Adipose tissue (tissue), 3 donors: Measurements from ENCODE around the gene BAZ2B. TPM values are rescaled to one million over a fixed set of nuclear protein-coding genes. Genes with fewer than 3 reads are reported as not detected.

Experiments used
- H3K27ac ChIP-seq: one replicate; pipeline ENCODE4 v1.5.1; 2013; ENCODE audit warnings: low read depth, low read length
- WGBS, 3 donors: extraction: QIAGEN DNeasy Blood & Tissue Kit; methylation state at CpG; one replicate each; pipeline ENCODE4 v1.1.7; 2013; 5-methylcytosine and 5-hydroxymethylcytosine counted together
- polyA plus RNA-seq, 3 donors: library from polyadenylated mRNA; stranded (reverse); fragments of 200-250 nt; gene quantifications; one replicate each; pipeline ENCODE4 v1.2.3, GENCODE V29; 2013
- donor health status: healthy with polysubstance abuse.
- donor health status: Bipolar disorder and iron deficiency.
- donor health status: healthy.

The BAZ2B gene
- polyA plus RNA-seq, 3 donors = 10.6 to 21.9 (median 16.3) TPM

DNA sequence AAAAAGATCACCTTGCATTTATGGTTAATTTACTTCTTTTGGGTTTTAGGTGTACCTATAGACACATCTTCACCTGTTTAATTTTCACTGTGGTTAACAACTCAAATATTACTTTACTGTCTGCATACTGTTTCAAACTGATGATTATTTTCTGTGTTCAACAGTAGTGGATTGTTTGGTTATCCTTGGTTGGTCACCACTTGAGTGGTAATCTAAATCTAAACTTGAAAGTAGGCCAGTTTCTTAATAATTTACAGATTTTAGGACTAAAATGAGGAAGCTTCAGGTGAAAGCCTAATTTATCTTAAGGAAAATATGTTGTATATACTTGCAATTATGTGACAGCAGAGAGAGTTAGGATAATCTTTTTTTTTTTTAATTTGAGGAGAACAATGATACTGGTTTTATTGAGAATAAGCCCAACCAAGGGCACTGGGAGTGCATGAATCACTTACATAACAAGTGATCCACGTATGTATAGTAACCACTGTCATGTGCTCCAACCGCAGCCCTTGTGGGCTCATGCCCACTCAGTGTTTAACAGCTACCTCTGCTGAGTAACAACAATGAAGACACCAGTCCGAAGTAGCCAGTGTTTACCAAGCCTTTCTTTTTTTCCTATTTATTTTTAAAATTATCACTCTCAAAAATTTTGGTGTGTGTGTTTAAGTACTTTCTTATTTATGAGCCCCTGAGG lies 298.8 kb downstream of the BAZ2B start:
- H3K27ac ChIP-seq = no peak overlapping the region
- WGBS, 3 donors = 84 to 90% (median 89%) methylated on average over 3 of the region's 3 CpGs

DNA sequence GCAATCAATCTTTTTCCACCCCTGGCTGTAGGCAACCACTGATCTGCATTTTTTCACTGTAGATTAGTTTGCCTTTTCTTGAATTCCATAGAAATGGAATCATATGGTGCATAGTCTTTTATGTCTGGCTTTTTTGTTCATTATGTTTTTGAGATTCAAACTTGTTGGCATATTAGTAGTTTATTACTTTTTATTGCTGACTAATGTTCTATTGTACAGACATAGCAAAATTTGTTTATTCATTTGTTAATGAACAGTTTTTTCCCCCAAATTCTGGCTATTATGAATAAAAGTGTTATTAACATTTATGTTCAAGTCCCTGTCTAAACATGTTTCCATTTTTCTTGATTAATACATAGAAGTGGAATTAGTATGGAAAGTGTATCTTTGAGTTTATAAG lies 308.4 kb downstream of the BAZ2B start:
- no peak overlapping the region for H3K27ac ChIP-seq

DNA sequence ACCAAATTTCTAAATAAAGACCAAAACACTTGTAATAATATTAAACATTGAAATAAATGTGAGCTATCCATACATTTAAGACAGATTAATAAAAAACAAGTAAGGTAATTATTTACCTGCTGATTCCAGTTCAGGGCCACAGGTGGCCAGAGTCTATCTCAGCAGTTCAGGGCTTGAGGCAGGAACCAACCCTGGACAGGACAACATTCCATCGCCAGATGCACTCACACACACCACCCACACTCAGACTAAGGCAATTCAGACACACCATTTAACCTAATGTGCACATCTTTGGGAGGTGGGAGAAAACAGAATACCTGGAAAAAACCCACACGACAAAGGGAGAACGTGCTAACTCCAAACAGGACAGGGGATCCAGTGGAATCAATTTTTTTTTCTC lies 315.8 kb downstream of the BAZ2B start:
- H3K27ac ChIP-seq = no peak overlapping the region
- 42 to 89% (median 74%) methylated on average over 3 of the region's 3 CpGs for WGBS, 3 donors

DNA sequence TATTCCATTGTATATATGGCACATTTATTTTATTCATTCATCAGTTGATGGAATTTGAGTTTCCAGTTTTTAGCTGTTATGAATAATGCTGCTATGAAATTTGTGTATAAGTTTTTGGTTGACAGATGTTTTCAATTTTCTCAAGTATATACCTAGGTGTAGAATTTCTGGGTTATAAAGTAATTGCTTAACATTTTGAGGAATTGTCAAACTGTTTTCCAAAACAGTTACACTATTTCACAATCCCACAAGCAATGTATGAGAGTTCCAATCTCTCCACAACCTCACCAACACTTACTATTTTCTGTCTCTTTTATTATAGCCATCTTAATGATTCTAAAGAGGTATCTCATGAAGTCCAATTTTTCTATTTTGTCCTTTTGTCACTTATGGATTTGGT lies 317.4 kb downstream of the BAZ2B start:
- no peak overlapping the region for H3K27ac ChIP-seq

DNA sequence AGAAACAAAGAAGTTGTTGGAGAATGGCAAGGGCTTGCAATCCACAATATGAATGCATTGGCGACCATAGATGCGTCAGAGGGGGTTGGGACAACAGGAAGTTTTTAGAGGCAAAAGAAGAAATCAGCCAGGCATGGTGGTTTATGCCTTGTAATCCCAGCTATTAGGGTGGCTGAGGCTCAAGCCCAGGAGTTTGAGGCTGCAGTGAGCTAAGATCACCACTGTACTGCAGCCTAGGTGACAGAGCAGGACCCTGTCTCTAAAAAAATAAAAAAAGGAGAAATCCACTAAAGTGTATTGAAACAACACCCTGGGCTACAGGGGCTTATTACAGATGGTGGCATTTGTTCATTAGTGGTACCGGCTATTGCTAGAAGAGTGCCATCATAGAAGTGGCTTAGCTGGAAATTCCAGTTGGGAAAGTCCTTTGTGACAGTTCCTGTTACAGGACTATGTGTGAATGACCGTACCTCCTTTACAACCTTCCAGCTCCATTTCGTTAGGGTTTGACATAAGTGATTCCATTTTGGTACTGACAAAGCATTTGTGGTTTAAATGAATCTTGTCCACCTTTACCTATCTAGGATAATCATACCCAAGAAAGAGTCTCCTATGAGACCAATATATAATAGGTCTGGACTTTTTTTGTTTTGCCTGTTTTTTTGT lies 319.2 kb downstream of the BAZ2B start:
- 84 to 91% (median 88%) methylated on average over 5 of the region's 5 CpGs for WGBS, 3 donors
- no peak overlapping the region for H3K27ac ChIP-seq

DNA sequence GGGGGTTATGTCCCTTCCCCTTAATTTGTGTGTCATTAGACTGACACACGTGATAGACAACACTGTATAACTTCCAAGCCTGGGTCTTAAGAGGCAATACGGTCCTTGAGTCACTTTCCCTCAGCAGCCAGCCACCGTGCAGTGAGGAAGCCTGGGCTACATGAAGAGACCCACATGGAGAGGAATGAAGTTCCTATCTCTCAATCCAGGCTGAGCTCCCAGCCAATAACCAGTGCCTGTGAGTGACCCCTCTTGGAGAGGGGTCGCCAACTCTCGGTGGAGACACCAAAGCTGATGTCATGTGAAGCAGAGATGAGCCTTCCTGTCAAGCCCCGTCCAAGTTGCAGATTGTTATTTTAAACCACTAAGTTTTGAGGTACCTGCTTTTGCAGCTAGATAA lies 324.2 kb downstream of the BAZ2B start:
- WGBS, 3 donors = 68 to 78% (median 74%) methylated on average over 6 of the region's 6 CpGs
- no peak overlapping the region for H3K27ac ChIP-seq

DNA sequence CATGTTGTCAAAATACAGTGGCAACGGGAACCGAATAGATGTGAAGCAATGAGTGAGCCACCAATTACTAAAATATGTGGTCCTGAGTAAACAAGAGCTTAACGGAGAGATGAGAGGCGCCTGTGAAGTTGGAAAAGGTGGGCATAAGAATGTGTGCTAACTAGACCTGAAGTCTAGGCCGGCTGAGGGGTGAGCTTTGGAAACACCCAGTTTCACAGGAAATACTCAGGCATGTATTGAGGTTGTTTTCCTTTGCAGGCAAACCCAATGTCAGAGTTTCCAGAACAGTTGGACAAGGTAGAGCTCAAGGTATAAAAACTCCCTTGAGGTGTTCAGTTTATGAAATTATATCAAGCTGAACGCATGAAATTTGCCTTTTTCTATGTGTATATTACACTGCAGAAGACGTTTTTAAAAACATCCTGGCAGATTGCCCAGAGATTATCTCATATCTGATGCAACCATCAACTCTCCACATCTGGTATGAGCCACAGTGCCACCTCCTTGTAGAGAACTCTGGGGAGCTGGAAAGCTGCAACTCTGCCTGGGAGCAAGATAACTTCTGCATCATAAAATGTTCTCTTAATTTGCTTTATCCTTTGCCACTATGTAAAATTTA lies 325.9 kb downstream of the BAZ2B start:
- no peak overlapping the region for H3K27ac ChIP-seq
- 38 to 60% (median 40%) methylated on average over 7 of the region's 7 CpGs for WGBS, 3 donors

DNA sequence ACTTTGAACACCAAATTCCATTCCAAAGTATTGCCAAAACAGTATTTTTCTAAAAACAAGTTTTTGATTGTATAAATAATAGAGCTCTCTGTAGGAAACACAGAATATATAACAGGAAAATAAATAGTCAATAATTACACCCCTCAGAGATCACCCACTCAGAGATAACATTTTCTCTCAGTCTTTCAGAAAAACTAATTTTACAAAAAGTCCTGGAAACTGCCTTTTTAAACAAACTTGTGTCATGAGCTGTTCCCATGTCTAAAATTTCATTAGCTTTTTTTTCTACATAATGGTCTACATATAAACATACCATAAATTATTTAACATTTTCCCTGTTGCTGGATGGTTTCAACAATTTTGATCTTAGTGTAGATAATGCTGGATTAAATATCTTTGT lies 328.6 kb downstream of the BAZ2B start:
- no peak overlapping the region for H3K27ac ChIP-seq

DNA sequence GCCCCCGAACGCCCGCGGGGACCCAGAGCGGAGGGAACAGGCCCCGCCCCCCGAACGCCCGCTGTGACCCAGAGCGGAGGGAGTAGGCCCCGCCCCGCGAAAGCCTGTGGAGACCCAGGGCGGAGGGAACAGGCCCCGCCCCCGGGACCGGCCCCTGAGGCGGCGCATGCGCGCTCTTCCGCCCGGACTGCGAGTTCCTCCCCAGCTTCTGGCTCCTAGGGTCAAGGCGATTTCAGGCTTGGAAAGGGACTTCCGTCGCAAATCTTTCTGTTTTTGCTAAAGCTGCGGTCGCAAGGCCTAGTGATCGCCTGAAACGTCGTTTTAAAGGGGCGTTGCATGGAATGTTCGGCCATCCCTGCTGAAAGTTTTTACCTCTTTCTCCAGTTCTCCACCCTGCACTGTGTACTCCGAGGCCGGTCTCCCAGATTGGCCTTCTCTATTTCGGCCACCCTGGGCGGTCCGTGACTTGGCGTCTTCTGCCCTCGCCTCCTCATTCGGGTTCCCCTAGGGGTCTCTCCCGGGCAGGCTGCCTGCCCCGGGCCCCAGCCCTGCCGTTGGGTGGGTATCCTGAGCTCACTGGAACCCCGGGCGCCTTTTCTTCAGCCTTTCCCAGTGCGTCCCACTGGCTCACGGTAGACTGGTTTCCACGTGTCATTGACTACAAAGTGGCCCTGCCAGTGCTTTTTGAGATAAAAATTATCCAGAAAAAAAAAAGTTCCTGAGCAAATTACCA lies 329.5 kb downstream of the BAZ2B start:
- H3K27ac ChIP-seq = peak overlapping the region; percentile 72
- 1% methylated on average over 39 to 50 of the region's 50 CpGs for WGBS, 3 donors

DNA sequence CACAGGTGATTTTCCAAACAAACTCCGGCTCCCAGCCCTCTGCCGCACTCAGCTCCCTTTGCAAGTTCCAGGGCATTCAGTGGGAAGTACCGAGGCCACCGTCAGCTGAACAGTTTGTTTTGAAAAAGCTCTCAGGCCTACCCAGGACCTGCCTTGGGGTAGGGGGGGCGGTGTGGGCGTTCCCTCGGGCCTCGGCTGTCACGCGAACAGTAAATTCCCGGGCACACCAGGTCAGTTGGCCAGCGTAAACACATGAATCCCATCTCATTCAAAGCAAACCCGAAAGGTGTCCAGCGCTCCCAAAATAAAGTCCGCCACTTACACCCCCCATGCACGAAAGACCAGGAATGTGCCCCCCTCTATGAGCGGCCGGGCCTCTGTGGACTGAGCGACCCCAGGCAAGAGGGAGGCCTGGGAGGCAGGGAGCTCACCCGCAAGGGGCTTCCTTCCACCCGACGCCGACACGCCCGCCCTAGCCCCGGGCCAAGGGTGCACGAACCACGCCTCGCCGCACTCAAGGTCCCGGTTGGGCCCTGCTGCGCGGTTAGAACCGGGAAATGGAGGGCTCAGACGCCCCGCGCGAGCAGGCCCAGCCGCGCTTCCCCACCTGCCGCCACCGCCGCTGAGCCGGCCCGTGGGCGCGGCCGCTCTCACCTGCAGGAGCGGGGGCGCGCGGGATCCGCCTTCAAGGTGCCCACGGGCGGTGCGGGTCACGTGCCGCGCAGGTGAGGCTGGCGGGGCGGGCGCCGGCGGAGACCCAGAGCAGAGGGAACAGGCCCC lies 330.2 kb downstream of the BAZ2B start, which contains the start of gene WDSUB1:
TSS of gene WDSUB1 (minus strand) at position 775 of the 780 bp plus-strand sequence. CDS start 3,634 bp downstream, outside the sequence.
- H3K27ac ChIP-seq = peak within 1 kb of the TSS; percentile 72
- WGBS, 3 donors = 1 to 2% (median 1%) methylated on average over 47 to 64 of the region's 64 CpGs

DNA sequence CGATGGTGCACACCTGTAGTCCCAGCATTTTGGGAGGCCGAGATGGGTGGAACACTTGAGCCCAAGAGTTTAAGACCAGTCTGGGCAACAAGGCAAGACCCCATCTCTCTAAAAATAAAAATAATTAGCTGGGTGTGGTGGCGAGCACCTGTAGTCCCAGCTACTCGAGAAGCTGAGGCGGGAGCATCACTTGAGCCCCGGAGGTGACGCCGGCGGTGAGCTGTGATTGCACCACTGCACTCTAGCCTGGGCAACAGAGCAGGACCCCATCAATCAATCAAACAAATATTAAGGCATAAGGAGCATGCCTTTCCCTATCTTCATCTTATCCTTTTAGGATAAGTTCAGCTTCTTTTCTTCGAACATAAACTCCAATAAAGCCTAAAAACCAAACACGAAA lies 330.9 kb downstream of the BAZ2B start:
- no peak overlapping the region for H3K27ac ChIP-seq
- 34 to 91% (median 85%) methylated on average over 11 of the region's 11 CpGs for WGBS, 3 donors

DNA sequence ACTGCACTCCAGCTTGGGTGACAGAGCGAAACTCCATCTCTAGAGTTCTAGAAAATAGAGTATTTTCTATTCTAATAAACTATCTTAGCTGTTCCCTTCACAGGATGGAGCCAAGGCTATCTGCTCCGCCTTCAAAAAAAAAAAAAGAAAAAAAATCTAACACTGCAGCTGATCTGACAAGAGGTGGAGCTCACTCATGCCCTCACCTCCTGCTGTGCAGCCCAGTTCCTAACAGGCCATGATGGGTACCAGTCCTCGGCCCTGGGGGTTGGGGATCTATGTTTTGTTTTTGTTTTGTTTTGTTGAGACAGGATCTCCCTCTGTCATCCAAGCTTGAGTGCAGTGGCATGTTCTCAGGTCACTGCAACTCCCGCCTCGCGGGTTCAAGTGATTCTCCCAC lies 332.8 kb downstream of the BAZ2B start:
- no peak overlapping the region for H3K27ac ChIP-seq
- 73 to 87% (median 83%) methylated on average over 4 to 6 of the region's 6 CpGs for WGBS, 3 donors

DNA sequence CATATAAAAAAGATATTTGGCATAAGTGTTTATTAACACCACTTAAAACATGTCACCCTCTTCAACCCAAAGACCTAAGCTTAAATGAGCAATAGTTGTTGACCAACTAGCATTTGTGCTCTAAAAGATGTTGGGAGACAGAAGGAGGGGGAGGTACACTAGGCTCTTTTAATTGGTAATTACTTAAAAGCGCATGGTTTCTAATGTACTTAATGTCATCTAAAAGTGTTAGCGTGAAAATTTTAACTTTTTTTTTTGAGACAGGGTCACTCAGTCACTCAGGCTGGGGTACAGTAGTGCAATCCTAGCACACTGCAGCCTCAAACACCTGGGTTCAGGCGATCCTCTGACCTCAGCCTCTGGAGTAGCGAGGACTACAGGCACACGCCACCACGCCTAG lies 335.3 kb downstream of the BAZ2B start:
- no peak overlapping the region for H3K27ac ChIP-seq
- WGBS, 3 donors = 98 to 99% (median 99%) methylated on average over 6 of the region's 6 CpGs

DNA sequence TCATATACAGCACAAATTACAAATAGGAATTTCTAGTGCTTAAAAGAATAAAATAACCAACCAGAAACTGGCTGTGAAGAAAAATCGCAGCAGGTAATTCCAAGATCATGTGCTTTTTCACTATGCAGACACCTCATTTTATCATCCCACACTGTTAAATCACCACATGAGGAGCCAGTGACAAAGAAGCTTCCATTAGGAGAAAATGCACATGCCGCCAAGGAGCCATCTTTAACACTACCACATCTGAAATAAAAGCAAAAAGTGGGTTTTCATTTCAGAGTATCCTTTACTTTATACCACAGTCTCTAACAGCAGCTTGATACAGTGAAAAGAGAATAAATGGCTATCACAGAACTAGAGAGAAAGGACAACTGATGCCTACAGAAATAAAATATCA lies 336.6 kb downstream of the BAZ2B start:
- WGBS, 3 donors = 94 to 97% (median 95%) methylated on average over 2 of the region's 2 CpGs
- H3K27ac ChIP-seq = no peak overlapping the region

DNA sequence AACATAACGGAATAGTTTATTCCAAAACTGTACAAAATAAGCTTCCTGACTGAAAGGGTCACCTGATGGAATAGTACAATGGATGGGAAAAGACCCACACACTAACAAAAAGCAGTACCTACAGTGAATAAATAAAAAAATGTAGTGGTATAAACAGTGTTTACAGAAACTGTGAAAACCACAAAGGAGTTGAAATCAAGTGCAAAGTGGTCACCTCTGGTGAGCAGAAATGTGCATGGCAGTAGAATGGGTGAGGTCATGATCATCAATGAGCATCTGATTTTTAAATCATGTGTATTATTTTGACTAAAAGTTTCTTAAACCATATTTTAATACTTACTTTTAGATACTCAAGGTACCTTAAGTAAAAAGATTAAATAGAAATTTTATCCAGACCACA lies 341.2 kb downstream of the BAZ2B start:
- no peak overlapping the region for H3K27ac ChIP-seq
- 94 to 96% (median 96%) methylated on average over 1 of the region's 1 CpG for WGBS, 3 donors

DNA sequence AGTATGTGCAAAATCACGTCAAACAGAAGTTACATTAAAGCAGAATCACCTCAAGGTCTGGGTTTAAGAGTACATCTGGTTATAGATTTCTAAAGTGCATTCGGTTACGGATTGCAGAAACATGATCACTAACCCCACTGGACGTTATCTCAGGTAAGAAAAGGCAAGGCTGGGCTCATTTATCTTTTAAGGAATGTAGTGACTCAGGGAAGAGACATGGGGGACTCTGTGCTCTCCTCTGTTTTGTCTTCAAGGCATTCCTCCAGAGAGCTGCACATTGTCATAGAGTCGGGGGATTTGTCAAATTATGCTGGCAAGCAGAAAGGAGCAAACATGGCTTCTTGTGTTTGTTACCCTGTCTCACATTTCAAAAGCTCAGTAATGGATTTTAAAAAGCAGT lies 344.2 kb downstream of the BAZ2B start:
- 57 to 89% (median 88%) methylated on average over 5 of the region's 5 CpGs for WGBS, 3 donors
- no peak overlapping the region for H3K27ac ChIP-seq

DNA sequence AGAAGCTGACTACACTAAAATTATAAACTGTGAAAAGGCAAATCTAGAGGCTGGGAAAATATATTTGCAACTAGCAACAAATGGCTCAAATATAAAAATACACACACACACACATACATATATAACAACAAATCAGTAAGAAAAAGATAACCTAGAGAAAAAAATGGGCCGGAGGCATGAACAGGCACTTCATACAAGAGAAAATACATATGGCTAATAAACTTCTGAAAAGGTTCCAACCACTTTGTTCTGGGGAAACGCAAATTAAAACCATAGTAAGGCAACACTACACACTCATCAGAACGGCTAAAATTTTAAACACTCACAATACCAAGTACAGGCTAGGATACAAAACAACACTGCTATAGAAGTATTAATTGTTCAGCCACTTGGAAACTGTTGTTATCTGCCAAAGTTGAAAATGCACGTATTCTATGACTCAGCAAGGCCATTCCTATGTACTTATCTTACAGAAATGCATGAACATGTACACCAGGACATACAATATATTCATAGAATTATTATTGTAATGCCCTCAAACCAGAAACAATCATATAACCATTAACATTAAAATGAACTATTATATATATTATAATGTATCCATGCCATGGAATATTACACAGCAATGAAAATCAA lies 345.5 kb downstream of the BAZ2B start:
- 88 to 97% (median 95%) methylated on average over 4 of the region's 4 CpGs for WGBS, 3 donors
- no peak overlapping the region for H3K27ac ChIP-seq
